ENCODE measurements around the gene B3GNT9. TPM values are rescaled to one million over a fixed set of nuclear protein-coding genes. Genes with fewer than 3 reads are reported as not detected.

Gene B3GNT9
- total RNA-seq, 1 experiment from 2014 or later, result 11.5 TPM

- BruUV-seq (replicated peaks), result no TSS peak
- H3K4me3 ChIP-seq (ENCODE audit: low read depth in 2 of 2, low read length in 2 of 2), result no peak overlapping the region
- intact Hi-C loops (cut with micrococcal nuclease; ENCODE audit: unreplicated experiment), result no loop called here
- no peaks in the 10 kb centered on the region for H3K9me3 ChIP-seq (ENCODE audit: control insufficient read depth, insufficient read depth, low read depth, low read length)
- no peak for ATAC-seq
- CTCF ChIA-PET, result no interaction called here
- POLR2A ChIA-PET, result no interaction called here
- peaks cover 8% of the 10 kb centered on the region; the same call in 1 of the 2 replicates for H3K36me3 ChIP-seq (ENCODE audit: control insufficient read depth, insufficient read depth, low read length)
- H3K27ac ChIP-seq (ENCODE audit: low read length), result no peak overlapping the region
- no peaks in the 10 kb centered on the region for H3K27me3 ChIP-seq (ENCODE audit: control insufficient read depth, insufficient read depth, low read length)
- in situ Hi-C loops (cut with HindIII; ENCODE audit: low pct_unique_long_range_greater_than_20kb, low sequenced_read_pairs), result no loop called here
- DNase-seq (ENCODE audit: low read depth, low spot score), result no peak
- TF ChIP-seq SIN3A (IDR thresholded peaks at IDR 0.05; ENCODE audit: borderline replicate concordance, insufficient read depth, low read depth, low read length), result no peak
- TF ChIP-seq, protein P1, sequence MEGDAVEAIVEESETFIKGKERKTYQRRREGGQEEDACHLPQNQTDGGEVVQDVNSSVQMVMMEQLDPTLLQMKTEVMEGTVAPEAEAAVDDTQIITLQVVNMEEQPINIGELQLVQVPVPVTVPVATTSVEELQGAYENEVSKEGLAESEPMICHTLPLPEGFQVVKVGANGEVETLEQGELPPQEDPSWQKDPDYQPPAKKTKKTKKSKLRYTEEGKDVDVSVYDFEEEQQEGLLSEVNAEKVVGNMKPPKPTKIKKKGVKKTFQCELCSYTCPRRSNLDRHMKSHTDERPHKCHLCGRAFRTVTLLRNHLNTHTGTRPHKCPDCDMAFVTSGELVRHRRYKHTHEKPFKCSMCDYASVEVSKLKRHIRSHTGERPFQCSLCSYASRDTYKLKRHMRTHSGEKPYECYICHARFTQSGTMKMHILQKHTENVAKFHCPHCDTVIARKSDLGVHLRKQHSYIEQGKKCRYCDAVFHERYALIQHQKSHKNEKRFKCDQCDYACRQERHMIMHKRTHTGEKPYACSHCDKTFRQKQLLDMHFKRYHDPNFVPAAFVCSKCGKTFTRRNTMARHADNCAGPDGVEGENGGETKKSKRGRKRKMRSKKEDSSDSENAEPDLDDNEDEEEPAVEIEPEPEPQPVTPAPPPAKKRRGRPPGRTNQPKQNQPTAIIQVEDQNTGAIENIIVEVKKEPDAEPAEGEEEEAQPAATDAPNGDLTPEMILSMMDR (IDR thresholded peaks at IDR 0.05), result no peak
- no peak for TF ChIP-seq TCF7L2 (IDR thresholded peaks at IDR 0.05; ENCODE audit: low read depth, low read length)
- TF ChIP-seq POLR2AphosphoS5 (IDR thresholded peaks at IDR 0.05; ENCODE audit: low read depth, low read length), result no peak
- TF ChIP-seq REST (IDR thresholded peaks at IDR 0.05; ENCODE audit: insufficient read depth in 1 of 2, low read depth in 2 of 2, low read length in 1 of 2), result no peak
- H3K4me1 ChIP-seq (ENCODE audit: control insufficient read depth, insufficient read depth, low read length), result no peaks in the 10 kb centered on the region
Observed at GRCh38 chr16:67098599-67098998, 52.2 kb downstream of the B3GNT9 start.

Other genes with a start within 250 kb of the B3GNT9 start
- gene CDH16, start 232.1 kb downstream of the B3GNT9 start, total RNA-seq (2021; ENCODE audit: unreplicated experiment), result not detected
- gene RRAD, start 225.5 kb downstream of the B3GNT9 start, total RNA-seq (2021; ENCODE audit: unreplicated experiment), result 4.3 TPM
- 96.6 TPM for gene CIAO2B, start 216.6 kb downstream of the B3GNT9 start, total RNA-seq (2021; ENCODE audit: unreplicated experiment)
- 26.3 TPM for gene CES2, start 215.5 kb downstream of the B3GNT9 start, total RNA-seq (2021; ENCODE audit: unreplicated experiment)
- not detected for gene CES3, start 189.7 kb downstream of the B3GNT9 start, total RNA-seq (2021; ENCODE audit: unreplicated experiment)
- gene CES4A, start 162.4 kb downstream of the B3GNT9 start, total RNA-seq (2021; ENCODE audit: unreplicated experiment), result 6.1 TPM
- 66.4 TPM for gene CBFB, start 121.8 kb downstream of the B3GNT9 start, total RNA-seq (2021; ENCODE audit: unreplicated experiment)
- 15.7 TPM for gene PHAF1, start 41.1 kb downstream of the B3GNT9 start, total RNA-seq (2021; ENCODE audit: unreplicated experiment)
- 18.5 TPM for gene TRADD, start 8.9 kb upstream of the B3GNT9 start, total RNA-seq (2021; ENCODE audit: unreplicated experiment)
- 17.8 TPM for gene FBXL8, start 9.0 kb upstream of the B3GNT9 start, total RNA-seq (2021; ENCODE audit: unreplicated experiment)
- 38.6 TPM for gene HSF4, start 13.7 kb upstream of the B3GNT9 start, total RNA-seq (2021; ENCODE audit: unreplicated experiment)
- gene NOL3, start 19.5 kb upstream of the B3GNT9 start, total RNA-seq (2021; ENCODE audit: unreplicated experiment), result 27.9 TPM
- gene MATCAP1, start 33.0 kb upstream of the B3GNT9 start, total RNA-seq (2021; ENCODE audit: unreplicated experiment), result 13.9 TPM
- 0.41 TPM for gene EXOC3L1, start 39.1 kb upstream of the B3GNT9 start, total RNA-seq (2021; ENCODE audit: unreplicated experiment)
- gene E2F4, start 41.2 kb upstream of the B3GNT9 start, total RNA-seq (2021; ENCODE audit: unreplicated experiment), result 74.5 TPM
- gene ELMO3, start 48.1 kb upstream of the B3GNT9 start, total RNA-seq (2021; ENCODE audit: unreplicated experiment), result 2.0 TPM
- gene TMEM208, start 76.1 kb upstream of the B3GNT9 start, total RNA-seq (2021; ENCODE audit: unreplicated experiment), result 25.6 TPM
- 9.3 TPM for gene FHOD1, start 96.5 kb upstream of the B3GNT9 start, total RNA-seq (2021; ENCODE audit: unreplicated experiment)
- gene SLC9A5, start 98.0 kb upstream of the B3GNT9 start, total RNA-seq (2021; ENCODE audit: unreplicated experiment), result 1.7 TPM
- 6.7 TPM for gene PLEKHG4, start 128.5 kb upstream of the B3GNT9 start, total RNA-seq (2021; ENCODE audit: unreplicated experiment)
- gene KCTD19, start 175.7 kb upstream of the B3GNT9 start, total RNA-seq (2021; ENCODE audit: unreplicated experiment), result 0.62 TPM
- gene LRRC36, start 175.8 kb upstream of the B3GNT9 start, total RNA-seq (2021; ENCODE audit: unreplicated experiment), result 0.54 TPM
- 0.95 TPM for gene TPPP3, start 242.5 kb upstream of the B3GNT9 start, total RNA-seq (2021; ENCODE audit: unreplicated experiment)

Measured in Panc1 (cell line).